ENCODE measurements around the gene VAMP1. TPM values are rescaled to one million over a fixed set of nuclear protein-coding genes. Genes with fewer than 3 reads are reported as not detected.

Gene VAMP1
- total and polyA plus RNA-seq, 9 of the 15 experiments (the other 6 are each of a cell fraction or from before 2014, with no cell fraction given) = 0.76 to 13.2 (median 4.2) TPM

GRCh38 chr12:6493497-6494257 lies 23.2 kb upstream of the VAMP1 start, which contains the start of gene NCAPD2:
TSS of gene NCAPD2 (plus strand) at chr12:6494102. CDS start at chr12:6495099, 997 bp downstream.
- no peaks in the 10 kb centered on the region for H3K9me3 ChIP-seq (replicated peaks; ENCODE audit: control insufficient read depth, insufficient read depth, low read depth, low read length)
- peak within 1 kb of the TSS; percentile 86 for H3K27ac ChIP-seq (ENCODE audit: extremely low read depth, low read depth, low read length)
- ATAC-seq = peak; percentile 94
- H3K36me3 ChIP-seq (ENCODE audit: control insufficient read depth, insufficient read depth, low read length) = peaks cover 42% of the 10 kb centered on the region
- ChIA-PET POLR2A (interaction anchor here (0.6 to 1.9 kb wide), 11 partner anchors 8 to 275 kb away, joined by 3 to 12 read pairs (median 4); partner anchors contain the start of genes GAPDH, TAPBPL and VAMP1), CTCF (ENCODE audit: low intra/inter-chr PET ratio) (no interaction called here)
- peaks cover 0 to 15% of the 10 kb centered on the region in 2 experiments; a peak in 3 of 5 replicates for H3K4me1 ChIP-seq (replicated peaks in 1 of 2; ENCODE audit: control insufficient read depth in 2 of 2, insufficient read depth in 2 of 2, low read length in 2 of 2)
- peak within 1 kb of the TSS; percentile 50 for H3K4me3 ChIP-seq
- no TSS peak for BruUV-seq (replicated peaks)
- peaks cover 44% of the 10 kb centered on the region for H3K79me2 ChIP-seq (ENCODE audit: control insufficient read depth, insufficient read depth, low read length)
- no peaks in the 10 kb centered on the region for H4K20me1 ChIP-seq (replicated peaks; ENCODE audit: control insufficient read depth, insufficient read depth, low read length)
- peak within 1 kb of the TSS; percentile 89 for H3K4me2 ChIP-seq (ENCODE audit: insufficient read depth, low read length)
- H3K9me1 ChIP-seq (ENCODE audit: control insufficient read depth, insufficient read depth, low read length) = no peaks in the 10 kb centered on the region
- peak within 1 kb of the TSS; percentile 83 to 94 for H3K9ac ChIP-seq (ENCODE audit: insufficient read depth in 1 of 2, low read depth in 2 of 2, low read length in 2 of 2)
- WGBS (ENCODE audit: insufficient coverage, low coverage, missing lambda C conversion rate) = under 1% methylated on average over 27 of the region's 49 CpGs
- in situ Hi-C loops (cut with MboI) = no loop called here
- H3K27me3 ChIP-seq (ENCODE audit: control insufficient read depth in 2 of 2, insufficient read depth in 2 of 2, low read length in 2 of 2) = no peaks in the 10 kb centered on the region
- intact Hi-C loops (cut with micrococcal nuclease) = loop anchor here (2.0 kb wide), 1 partner anchor 41 kb away; the partner anchor contains the start of gene GAPDH
- peak; percentile 87 for FAIRE-seq
- peak within 1 kb of the TSS; percentile 92 for H2AFZ ChIP-seq (ENCODE audit: low read depth, low read length)
- peak; percentile 95 to 97 (median 96) for DNase-seq (ENCODE audit: extremely low read depth in 1 of 4, low spot score in 3 of 4)
- TF ChIP-seq MXI1 (IDR thresholded peaks at IDR 0.05; ENCODE audit: low read depth, low read length) (peak; percentile 63; the same call in 1 of the 2 replicates), U2AF2 (optimal IDR thresholded peaks at IDR 0.05; ENCODE audit: low read depth, low read length) (no peak), NCOA6 (IDR thresholded peaks at IDR 0.05) (no peak), TCF7 (IDR thresholded peaks at IDR 0.05; ENCODE audit: borderline replicate concordance) (peak; percentile 53; the same call in 1 of the 2 replicates), RB1 (IDR thresholded peaks at IDR 0.05; ENCODE audit: low read depth) (peak; percentile 58; the same call in 1 of the 2 replicates), RBM15 (IDR thresholded peaks at IDR 0.05; ENCODE audit: insufficient read depth, low read length) (no peak), XRCC5 (IDR thresholded peaks at IDR 0.05; ENCODE audit: low read depth, low read length) (no peak; the same call in 1 of the 2 replicates), PTBP1 (IDR thresholded peaks at IDR 0.05; ENCODE audit: low read depth, low read length) (no peak), CBX2 (IDR thresholded peaks at IDR 0.05; ENCODE audit: insufficient read depth, low read length, poor library complexity, severe bottlenecking) (no peak), ZNF217 (CRISPR knock-in tag; IDR thresholded peaks at IDR 0.05) (no peak)
- TF ChIP-seq, protein P1, sequence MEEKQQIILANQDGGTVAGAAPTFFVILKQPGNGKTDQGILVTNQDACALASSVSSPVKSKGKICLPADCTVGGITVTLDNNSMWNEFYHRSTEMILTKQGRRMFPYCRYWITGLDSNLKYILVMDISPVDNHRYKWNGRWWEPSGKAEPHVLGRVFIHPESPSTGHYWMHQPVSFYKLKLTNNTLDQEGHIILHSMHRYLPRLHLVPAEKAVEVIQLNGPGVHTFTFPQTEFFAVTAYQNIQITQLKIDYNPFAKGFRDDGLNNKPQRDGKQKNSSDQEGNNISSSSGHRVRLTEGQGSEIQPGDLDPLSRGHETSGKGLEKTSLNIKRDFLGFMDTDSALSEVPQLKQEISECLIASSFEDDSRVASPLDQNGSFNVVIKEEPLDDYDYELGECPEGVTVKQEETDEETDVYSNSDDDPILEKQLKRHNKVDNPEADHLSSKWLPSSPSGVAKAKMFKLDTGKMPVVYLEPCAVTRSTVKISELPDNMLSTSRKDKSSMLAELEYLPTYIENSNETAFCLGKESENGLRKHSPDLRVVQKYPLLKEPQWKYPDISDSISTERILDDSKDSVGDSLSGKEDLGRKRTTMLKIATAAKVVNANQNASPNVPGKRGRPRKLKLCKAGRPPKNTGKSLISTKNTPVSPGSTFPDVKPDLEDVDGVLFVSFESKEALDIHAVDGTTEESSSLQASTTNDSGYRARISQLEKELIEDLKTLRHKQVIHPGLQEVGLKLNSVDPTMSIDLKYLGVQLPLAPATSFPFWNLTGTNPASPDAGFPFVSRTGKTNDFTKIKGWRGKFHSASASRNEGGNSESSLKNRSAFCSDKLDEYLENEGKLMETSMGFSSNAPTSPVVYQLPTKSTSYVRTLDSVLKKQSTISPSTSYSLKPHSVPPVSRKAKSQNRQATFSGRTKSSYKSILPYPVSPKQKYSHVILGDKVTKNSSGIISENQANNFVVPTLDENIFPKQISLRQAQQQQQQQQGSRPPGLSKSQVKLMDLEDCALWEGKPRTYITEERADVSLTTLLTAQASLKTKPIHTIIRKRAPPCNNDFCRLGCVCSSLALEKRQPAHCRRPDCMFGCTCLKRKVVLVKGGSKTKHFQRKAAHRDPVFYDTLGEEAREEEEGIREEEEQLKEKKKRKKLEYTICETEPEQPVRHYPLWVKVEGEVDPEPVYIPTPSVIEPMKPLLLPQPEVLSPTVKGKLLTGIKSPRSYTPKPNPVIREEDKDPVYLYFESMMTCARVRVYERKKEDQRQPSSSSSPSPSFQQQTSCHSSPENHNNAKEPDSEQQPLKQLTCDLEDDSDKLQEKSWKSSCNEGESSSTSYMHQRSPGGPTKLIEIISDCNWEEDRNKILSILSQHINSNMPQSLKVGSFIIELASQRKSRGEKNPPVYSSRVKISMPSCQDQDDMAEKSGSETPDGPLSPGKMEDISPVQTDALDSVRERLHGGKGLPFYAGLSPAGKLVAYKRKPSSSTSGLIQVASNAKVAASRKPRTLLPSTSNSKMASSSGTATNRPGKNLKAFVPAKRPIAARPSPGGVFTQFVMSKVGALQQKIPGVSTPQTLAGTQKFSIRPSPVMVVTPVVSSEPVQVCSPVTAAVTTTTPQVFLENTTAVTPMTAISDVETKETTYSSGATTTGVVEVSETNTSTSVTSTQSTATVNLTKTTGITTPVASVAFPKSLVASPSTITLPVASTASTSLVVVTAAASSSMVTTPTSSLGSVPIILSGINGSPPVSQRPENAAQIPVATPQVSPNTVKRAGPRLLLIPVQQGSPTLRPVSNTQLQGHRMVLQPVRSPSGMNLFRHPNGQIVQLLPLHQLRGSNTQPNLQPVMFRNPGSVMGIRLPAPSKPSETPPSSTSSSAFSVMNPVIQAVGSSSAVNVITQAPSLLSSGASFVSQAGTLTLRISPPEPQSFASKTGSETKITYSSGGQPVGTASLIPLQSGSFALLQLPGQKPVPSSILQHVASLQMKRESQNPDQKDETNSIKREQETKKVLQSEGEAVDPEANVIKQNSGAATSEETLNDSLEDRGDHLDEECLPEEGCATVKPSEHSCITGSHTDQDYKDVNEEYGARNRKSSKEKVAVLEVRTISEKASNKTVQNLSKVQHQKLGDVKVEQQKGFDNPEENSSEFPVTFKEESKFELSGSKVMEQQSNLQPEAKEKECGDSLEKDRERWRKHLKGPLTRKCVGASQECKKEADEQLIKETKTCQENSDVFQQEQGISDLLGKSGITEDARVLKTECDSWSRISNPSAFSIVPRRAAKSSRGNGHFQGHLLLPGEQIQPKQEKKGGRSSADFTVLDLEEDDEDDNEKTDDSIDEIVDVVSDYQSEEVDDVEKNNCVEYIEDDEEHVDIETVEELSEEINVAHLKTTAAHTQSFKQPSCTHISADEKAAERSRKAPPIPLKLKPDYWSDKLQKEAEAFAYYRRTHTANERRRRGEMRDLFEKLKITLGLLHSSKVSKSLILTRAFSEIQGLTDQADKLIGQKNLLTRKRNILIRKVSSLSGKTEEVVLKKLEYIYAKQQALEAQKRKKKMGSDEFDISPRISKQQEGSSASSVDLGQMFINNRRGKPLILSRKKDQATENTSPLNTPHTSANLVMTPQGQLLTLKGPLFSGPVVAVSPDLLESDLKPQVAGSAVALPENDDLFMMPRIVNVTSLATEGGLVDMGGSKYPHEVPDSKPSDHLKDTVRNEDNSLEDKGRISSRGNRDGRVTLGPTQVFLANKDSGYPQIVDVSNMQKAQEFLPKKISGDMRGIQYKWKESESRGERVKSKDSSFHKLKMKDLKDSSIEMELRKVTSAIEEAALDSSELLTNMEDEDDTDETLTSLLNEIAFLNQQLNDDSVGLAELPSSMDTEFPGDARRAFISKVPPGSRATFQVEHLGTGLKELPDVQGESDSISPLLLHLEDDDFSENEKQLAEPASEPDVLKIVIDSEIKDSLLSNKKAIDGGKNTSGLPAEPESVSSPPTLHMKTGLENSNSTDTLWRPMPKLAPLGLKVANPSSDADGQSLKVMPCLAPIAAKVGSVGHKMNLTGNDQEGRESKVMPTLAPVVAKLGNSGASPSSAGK (IDR thresholded peaks at IDR 0.05) = peak; percentile 67
